GM18858 (cell line): ENCODE data around the gene PCARE.
"Not testable (repeated sequence)": the region's sequence is repeated elsewhere in the genome, so short reads cannot be mapped to it uniquely, and the experiment has no call there.

ENCODE experiments used
- ATAC-seq: cut with Tn5 transposase; IDR thresholded peaks from one replicate; pipeline ENCODE4 v1.9.1; 2021; ENCODE audit not compliant: unreplicated experiment

PCARE gene

GRCh38 chr2:29074411-29074810, at the start of gene PCARE:
TSS of gene PCARE (minus strand) at chr2:29074523. CDS start at chr2:29074261, 262 bp downstream.
- no peak for ATAC-seq

GRCh38 chr2:29123617-29124349, 49.5 kb upstream of the PCARE start:
- no peak for ATAC-seq

- no peak for ATAC-seq
Measured at GRCh38 chr2:29120846-29121245, 46.5 kb upstream of the PCARE start.

GRCh38 chr2:29119211-29119610, 44.9 kb upstream of the PCARE start:
- ATAC-seq, result no peak

- no peak for ATAC-seq
Measured at GRCh38 chr2:29117636-29118303, 43.4 kb upstream of the PCARE start.

DNA sequence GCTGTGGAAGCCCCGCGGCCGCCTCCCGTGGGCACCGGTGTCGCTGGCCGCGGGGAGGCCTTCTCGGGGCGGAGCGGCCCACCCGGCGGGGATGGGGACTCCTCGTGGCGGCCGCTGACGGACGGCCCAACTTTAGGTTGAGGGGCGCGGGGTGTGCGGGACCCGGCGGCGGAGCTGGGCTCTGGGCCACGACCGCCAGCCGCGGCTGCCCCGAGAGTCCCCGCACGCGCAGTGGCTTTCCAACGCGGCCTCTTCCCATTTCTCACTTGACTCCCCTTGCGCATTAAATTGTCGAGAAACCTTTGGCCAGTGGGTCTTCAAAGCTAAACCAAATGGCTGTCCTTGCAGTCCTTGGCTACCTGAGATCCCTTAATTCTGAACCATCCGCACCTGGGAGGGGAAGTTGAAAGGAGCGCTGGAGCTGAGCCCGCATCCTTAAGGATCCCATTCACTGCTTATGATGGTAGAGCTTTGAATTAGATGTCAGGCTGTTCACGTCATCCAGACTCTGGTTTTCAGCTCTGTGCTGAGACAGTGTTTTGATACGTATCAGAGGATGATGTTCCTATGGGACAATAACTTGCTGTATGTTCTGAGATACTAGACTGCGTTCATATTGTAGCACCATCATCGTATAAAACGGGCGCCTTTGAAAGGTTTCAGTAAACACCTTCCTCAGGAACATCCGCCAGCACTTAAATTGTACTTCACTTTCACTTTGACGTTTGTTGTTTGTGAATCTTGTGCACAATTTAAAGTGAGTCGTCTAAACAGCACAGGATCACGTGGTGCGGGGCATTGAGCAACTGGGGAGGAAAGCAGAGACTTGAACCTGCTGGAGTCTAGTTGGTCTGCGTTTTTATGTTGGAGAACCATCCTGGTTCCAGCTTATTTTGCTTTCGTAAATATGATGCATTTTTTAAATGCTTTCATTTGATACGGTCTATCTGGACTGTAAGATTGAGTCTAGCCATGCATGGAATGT, 41.8 kb upstream of the PCARE start:
- no peak for ATAC-seq

DNA sequence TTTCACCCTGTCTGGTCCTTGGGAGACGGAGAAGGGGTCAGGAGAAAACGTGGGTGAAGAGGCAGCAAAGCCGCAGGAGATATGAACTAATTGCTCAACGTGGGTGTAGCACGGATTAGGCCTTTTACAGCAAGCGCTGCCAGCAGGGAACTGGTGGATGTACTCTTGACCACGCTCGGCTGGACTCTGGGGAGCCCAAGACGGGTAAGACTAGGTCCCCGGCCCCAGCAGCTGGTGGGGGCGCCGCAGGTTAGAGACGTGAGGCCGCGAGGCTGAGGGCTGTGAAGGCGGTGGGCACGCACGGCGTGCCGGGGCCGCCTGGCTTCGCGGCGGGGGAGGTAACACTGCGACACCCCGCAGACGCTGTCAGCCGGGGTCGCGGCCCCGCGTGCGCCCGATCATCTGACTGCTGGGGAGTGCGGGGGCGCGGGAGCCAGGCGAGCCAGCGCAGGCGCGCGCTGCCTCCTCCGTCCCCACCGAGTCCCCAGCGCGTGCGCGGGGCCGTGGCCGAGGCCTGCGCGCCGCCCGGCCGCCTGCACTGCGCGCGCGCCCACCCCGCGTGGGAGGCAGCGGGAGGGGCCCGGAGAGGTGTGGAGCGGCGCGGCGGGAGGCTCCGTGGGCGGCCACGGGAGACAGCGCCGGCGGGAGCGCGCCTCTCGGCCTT, 40.8 kb upstream of the PCARE start, which contains the start of gene CLIP4:
Gene CLIP4 (plus strand): TSS at position 470 of the 664 bp plus-strand sequence. CDS start 5,974 bp downstream, outside the sequence.
- ATAC-seq, result peak; percentile 32

DNA sequence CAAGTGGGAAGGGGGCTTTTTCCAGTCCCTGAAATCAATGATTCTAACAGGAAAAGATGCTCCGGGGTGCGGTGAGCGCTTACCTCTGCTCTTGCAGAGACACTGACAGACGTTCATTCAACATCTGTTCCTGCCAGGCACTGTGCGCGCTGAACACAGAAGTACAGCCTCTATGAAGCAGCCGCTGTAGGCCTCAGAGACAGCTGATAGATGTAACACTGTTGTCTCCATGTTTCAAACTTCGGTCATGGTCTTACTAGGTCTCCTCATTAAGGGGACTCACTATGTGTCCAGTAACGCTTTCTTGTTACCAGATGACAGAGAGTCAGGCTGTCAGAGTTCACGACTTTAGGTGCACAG, 40.2 kb upstream of the PCARE start:
- no peak for ATAC-seq

DNA sequence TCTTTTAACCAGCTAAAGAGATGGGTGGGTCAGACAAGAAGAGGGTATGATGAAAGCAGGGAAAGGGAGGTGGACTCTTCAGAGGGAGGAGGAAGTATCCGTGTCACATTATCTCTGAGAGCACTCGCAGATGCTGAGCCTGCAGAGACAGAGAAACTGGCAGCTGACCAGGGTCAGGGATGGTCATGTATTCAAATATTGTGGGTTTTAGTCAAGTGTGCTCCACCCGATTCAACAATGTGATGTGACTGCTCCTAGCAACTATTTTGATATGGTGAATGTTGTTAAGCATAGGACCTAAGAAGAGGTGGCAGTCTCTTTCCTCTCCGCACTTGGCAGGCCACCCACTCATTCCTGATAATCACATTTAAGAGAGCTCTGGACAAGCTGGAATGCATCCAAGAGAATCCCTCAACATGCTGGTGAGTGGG, 39.6 kb upstream of the PCARE start:
- no peak for ATAC-seq

- no peak for ATAC-seq
Measured at GRCh38 chr2:29113027-29113686, 38.8 kb upstream of the PCARE start.

GRCh38 chr2:29112379-29112778, 38.1 kb upstream of the PCARE start:
- no peak for ATAC-seq

DNA sequence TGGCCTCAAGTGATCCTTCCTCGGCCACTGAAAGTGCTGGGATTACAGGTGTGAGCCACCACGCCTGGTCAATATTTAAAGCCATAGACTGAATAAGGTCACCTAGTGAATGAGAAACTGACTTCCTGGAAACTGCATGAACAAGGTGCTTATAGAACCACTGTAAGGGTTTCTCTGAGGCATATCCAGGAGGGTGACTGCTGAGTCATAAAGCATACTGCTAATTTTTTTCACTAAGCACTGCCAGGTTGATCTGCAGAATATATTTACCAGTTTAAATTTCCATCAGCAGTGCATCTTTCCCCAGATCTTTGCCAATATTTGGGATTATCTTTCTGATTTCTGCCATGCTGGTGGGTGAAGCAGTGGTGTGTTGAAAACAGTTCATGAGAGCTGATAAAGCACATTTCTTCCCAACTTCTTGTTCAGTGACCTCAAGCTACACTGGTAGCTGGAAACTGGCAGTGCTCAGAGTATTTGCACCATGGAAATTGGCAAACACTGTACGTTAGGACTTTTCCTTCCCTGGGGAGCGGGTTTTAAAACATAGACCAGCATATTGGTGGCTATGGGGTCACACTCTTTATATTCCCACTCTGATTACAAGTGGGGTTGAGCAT, 36.7 kb upstream of the PCARE start:
- ATAC-seq, result peak; percentile 33

- ATAC-seq, result no peak
Measured at GRCh38 chr2:29109246-29109645, 34.9 kb upstream of the PCARE start.

GRCh38 chr2:29108225-29108624, 33.9 kb upstream of the PCARE start:
- no peak for ATAC-seq

DNA sequence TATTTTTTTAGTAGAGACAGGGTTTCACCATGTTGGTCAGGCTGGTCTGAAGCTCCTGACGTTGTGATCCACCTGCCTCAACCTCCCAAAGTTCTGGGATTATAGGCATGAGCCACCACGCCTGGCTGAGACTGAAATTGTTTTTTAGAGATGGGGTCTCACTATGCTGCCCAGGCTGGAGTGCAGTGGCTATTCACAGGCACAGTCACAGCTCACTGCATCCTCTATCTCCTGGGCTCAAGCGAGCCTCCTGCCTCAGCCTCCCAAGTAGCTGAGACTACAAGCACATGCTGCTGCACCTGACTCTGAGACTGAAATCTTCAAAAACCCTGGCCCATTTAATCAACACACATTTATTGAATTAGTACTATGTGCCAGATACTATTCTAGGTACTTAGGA, 33.2 kb upstream of the PCARE start:
- not testable (repeated sequence) for ATAC-seq

DNA sequence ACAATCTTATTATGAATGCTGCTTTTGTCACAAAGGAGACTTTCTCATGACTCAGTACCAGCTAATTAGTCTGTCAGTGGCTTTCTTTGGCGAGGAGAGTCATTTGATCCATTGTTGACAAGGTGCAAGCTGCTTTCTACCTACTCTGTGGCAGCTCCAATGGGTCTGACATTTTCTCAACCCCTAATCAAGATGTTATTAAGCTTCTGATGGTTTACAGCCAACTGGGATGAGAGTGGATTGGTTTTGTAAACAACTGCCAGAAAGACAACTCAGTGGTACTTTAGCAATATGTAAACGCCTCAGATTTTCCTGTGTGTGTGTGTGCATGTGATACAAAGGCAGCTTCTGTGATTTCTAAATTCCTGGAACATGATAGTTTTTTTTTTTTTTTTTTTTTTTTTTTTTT, 32.7 kb upstream of the PCARE start:
- no peak for ATAC-seq

GRCh38 chr2:29106256-29106655, 31.9 kb upstream of the PCARE start:
- ATAC-seq, result no peak

GRCh38 chr2:29105375-29105774, 31.1 kb upstream of the PCARE start:
- no peak for ATAC-seq

- ATAC-seq, result no peak
Measured at GRCh38 chr2:29104688-29105087, 30.4 kb upstream of the PCARE start.

- ATAC-seq, result no peak
Measured at GRCh38 chr2:29100564-29100963, 26.2 kb upstream of the PCARE start.
